ENCODE results near the gene CCDC28B.

DNA sequence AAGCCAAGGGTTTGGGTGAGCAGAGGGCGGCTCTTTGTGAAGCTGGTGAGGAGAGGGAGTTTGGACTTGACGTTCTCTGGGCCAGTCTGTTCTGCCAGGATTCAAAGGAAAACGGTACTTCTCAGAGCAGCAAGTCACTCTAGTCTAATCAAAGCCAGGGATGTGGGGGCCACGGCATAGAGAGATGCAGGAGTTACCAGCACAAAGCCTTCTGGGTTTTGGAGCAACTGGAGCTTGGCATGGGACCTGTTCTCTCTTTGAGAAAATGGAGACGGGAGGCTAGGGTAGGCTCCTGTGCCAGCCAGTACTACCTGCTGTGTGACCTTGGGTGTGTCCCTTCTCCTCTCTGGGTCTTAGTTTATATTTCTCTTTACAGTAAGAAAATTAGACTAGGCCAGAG is 18.8 kb upstream of the CCDC28B start:
- TF ChIP-seq ESRRA (IDR thresholded peaks at IDR 0.05; ENCODE audit: borderline replicate concordance, low read length) = no peak
- TF ChIP-seq JUNB (IDR thresholded peaks at IDR 0.05) = no peak
- TF ChIP-seq KDM1A (IDR thresholded peaks at IDR 0.05; ENCODE audit: low read depth) = no peak
- TF ChIP-seq, protein P1, sequence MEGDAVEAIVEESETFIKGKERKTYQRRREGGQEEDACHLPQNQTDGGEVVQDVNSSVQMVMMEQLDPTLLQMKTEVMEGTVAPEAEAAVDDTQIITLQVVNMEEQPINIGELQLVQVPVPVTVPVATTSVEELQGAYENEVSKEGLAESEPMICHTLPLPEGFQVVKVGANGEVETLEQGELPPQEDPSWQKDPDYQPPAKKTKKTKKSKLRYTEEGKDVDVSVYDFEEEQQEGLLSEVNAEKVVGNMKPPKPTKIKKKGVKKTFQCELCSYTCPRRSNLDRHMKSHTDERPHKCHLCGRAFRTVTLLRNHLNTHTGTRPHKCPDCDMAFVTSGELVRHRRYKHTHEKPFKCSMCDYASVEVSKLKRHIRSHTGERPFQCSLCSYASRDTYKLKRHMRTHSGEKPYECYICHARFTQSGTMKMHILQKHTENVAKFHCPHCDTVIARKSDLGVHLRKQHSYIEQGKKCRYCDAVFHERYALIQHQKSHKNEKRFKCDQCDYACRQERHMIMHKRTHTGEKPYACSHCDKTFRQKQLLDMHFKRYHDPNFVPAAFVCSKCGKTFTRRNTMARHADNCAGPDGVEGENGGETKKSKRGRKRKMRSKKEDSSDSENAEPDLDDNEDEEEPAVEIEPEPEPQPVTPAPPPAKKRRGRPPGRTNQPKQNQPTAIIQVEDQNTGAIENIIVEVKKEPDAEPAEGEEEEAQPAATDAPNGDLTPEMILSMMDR (IDR thresholded peaks at IDR 0.05) = no peak

Data from A549 (cell line).